Kidney (tissue), 14 donors: Measurements from ENCODE around the gene FAAH. TPM values are rescaled to one million over a fixed set of nuclear protein-coding genes. Genes with fewer than 3 reads are reported as not detected.

Experiments
- DNase-seq, 5 donors: peaks; one replicate each; pipeline ENCODE4 v3.0.0-alpha.2; 2013 to 2020
- FAIRE-seq: peaks from 2 replicates; lab custom pipeline; 2012; peaks lifted over from hg19 to GRCh38; lab: Jason Lieb, UNC
- H3K27ac ChIP-seq, 2 donors: one replicate each; pipeline ENCODE4 v1.7.0; 2013; ENCODE audit warnings: low read depth in 2 of 2, low read length in 2 of 2, inconsistent platforms in 1 of 2
- H3K27me3 ChIP-seq: one replicate; pipeline ENCODE4 v1.7.1; 2013; ENCODE audit warnings: low read length, inconsistent platforms; ENCODE audit not compliant: control insufficient read depth, insufficient read depth
- H3K36me3 ChIP-seq, 3 donors: one replicate each; pipeline versions ENCODE4 v1.7.0 to v1.7.1; 2013; ENCODE audit warnings: low read length in 3 of 3, control low read depth in 1 of 3, inconsistent platforms in 1 of 3; ENCODE audit not compliant: insufficient read depth in 3 of 3, control insufficient read depth in 2 of 3
- H3K4me1 ChIP-seq, 3 donors: one replicate each; pipeline versions ENCODE4 v1.7.0 to v1.7.1; 2013; ENCODE audit warnings: low read length in 3 of 3, inconsistent platforms in 1 of 3, low read depth in 1 of 3; ENCODE audit not compliant: control insufficient read depth in 2 of 3, insufficient read depth in 2 of 3
- H3K4me3 ChIP-seq, 3 donors: one replicate each; pipeline versions ENCODE4 v1.7.0 to v1.8.1; 2013; ENCODE audit warnings: low read length in 3 of 3, control low read depth in 1 of 3, inconsistent platforms in 1 of 3
- H3K9ac ChIP-seq, 3 donors: one replicate each; pipeline versions ENCODE4 v1.7.0 to v1.7.1; 2013; ENCODE audit warnings: low read length in 3 of 3, control low read depth in 1 of 3, inconsistent platforms in 1 of 3
- H3K9me3 ChIP-seq, 3 donors: one replicate each; pipeline versions ENCODE4 v1.7.0 to v1.7.1; 2013; ENCODE audit warnings: low read length in 3 of 3, control low read depth in 1 of 3, inconsistent platforms in 1 of 3; ENCODE audit not compliant: control insufficient read depth in 2 of 3, insufficient read depth in 1 of 3
- intact Hi-C: fragments of 100-400 bp; cut with DNase I; formaldehyde crosslinking; loops from one replicate; pipeline ENCODE4 v1.11.1; 2022
- polyA plus RNA-seq: library from polyadenylated mRNA; stranded (reverse); fragments of 350-450 nt; fragmentation: Illumina TruSeq; extraction: RNeasy Lipid Tissue Mini Kit (QIAGEN cat#74804); gene quantifications from one replicate; pipeline ENCODE4 v1.2.3, GENCODE V29; 2014; ENCODE audit warnings: low read depth, low replicate concordance; ENCODE audit not compliant: insufficient read depth
- total RNA-seq: library from RNA; stranded (reverse); fragmentation: NEBNext Ultra II Directional; extraction: Animal tissue kit (Norgen Biotek cat#: 25700); gene quantifications from one replicate; pipeline ENCODE4 v1.2.1, GENCODE V29; 2021
- TF ChIP-seq, protein P1 (sequence below): IDR thresholded peaks from 3 replicates; pipeline ENCODE4 v1.5.1; 2012; ENCODE audit warnings: mild to moderate bottlenecking, moderate library complexity, borderline replicate concordance; ENCODE audit not compliant: insufficient read depth; ENCODE audit errors: extremely low read depth
- donor health status: control.
- donor health status: control.
- donor health status: control.
- donor health status: control.
- donor health status: control.
- donor health status: DM: yes; HTN: yes; CAD: no.
- donor health status: Normal renal cell carcinoma (clear cell type).

The FAAH gene
- total and polyA plus RNA-seq, 2 donors from 2014 or later, result 39.3 to 50.7 TPM

- intact Hi-C loops, result no loop called here
- no peaks in the 10 kb centered on the region for H3K36me3 ChIP-seq
Observed at GRCh38 chr1:46457178-46457577, 63.1 kb downstream of the FAAH start.

GRCh38 chr1:46458190-46458589, 64.1 kb downstream of the FAAH start:
- no peak overlapping the region for H3K4me3 ChIP-seq
- peaks cover 2% of the 10 kb centered on the region for H3K27me3 ChIP-seq
- no peak for FAIRE-seq
- no peak for DNase-seq
- H3K4me1 ChIP-seq, result no peaks in the 10 kb centered on the region
- no peaks in the 10 kb centered on the region for H3K9me3 ChIP-seq
- TF ChIP-seq, protein P1, sequence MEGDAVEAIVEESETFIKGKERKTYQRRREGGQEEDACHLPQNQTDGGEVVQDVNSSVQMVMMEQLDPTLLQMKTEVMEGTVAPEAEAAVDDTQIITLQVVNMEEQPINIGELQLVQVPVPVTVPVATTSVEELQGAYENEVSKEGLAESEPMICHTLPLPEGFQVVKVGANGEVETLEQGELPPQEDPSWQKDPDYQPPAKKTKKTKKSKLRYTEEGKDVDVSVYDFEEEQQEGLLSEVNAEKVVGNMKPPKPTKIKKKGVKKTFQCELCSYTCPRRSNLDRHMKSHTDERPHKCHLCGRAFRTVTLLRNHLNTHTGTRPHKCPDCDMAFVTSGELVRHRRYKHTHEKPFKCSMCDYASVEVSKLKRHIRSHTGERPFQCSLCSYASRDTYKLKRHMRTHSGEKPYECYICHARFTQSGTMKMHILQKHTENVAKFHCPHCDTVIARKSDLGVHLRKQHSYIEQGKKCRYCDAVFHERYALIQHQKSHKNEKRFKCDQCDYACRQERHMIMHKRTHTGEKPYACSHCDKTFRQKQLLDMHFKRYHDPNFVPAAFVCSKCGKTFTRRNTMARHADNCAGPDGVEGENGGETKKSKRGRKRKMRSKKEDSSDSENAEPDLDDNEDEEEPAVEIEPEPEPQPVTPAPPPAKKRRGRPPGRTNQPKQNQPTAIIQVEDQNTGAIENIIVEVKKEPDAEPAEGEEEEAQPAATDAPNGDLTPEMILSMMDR, result no peak
- no peak overlapping the region for H3K9ac ChIP-seq
- H3K27ac ChIP-seq, result no peak overlapping the region
- H3K36me3 ChIP-seq, result no peaks in the 10 kb centered on the region
- intact Hi-C loops, result no loop called here

More at GRCh38 chr1:46457178-46457577, 63.1 kb downstream of the FAAH start:
- Histone ChIP-seq H3K27me3 (no peaks in the 10 kb centered on the region), H3K4me3 (no peak overlapping the region), H3K9me3 (no peaks in the 10 kb centered on the region), H3K9ac (no peak overlapping the region), H3K27ac (no peak overlapping the region), H3K4me1 (no peaks in the 10 kb centered on the region)
- TF ChIP-seq, protein P1, result no peak
- FAIRE-seq, result no peak
- DNase-seq, result no peak

GRCh38 chr1:46458846-46459245, 64.7 kb downstream of the FAAH start:
- Histone ChIP-seq H3K36me3 (no peaks in the 10 kb centered on the region), H3K27ac (no peak overlapping the region), H3K9me3 (no peaks in the 10 kb centered on the region), H3K9ac (no peak overlapping the region), H3K4me1 (no peaks in the 10 kb centered on the region), H3K4me3 (no peak overlapping the region), H3K27me3 (peaks cover 2% of the 10 kb centered on the region)
- DNase-seq (no peak), FAIRE-seq (no peak)
- intact Hi-C loops, result no loop called here
- TF ChIP-seq, protein P1, result no peak

DNA sequence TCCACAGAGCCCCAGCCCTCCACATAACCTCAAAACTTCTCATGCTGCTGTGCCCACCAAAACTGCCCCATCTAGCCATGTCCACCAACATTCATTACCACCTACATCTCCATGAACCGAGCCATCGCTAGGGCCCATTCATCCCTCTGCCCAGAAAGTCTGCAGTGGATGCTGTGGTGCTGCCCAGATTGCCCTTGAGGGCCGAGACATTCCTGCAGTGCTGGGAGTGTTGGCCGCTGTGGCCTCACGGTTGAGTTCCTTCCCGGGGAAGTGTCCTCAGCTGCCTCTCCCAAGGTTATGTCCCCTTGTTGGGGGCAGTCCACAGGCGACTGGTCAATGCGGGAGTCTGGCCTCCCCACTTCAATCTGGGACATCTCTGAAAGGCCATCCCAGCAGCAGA, 65.2 kb downstream of the FAAH start:
- DNase-seq (no peak), FAIRE-seq (no peak)
- Histone ChIP-seq H3K27me3 (peaks cover 2% of the 10 kb centered on the region), H3K9ac (no peak overlapping the region), H3K36me3 (no peaks in the 10 kb centered on the region), H3K4me3 (no peak overlapping the region), H3K9me3 (no peaks in the 10 kb centered on the region), H3K27ac (no peak overlapping the region), H3K4me1 (no peaks in the 10 kb centered on the region)
- intact Hi-C loops, result no loop called here
- TF ChIP-seq, protein P1, result no peak
